Measurements from ENCODE around the gene PRKAG1. TPM values are rescaled to one million over a fixed set of nuclear protein-coding genes. Genes with fewer than 3 reads are reported as not detected.

The PRKAG1 gene
- total RNA-seq, 1 experiment from 2014 or later, result 41.6 TPM

DNA sequence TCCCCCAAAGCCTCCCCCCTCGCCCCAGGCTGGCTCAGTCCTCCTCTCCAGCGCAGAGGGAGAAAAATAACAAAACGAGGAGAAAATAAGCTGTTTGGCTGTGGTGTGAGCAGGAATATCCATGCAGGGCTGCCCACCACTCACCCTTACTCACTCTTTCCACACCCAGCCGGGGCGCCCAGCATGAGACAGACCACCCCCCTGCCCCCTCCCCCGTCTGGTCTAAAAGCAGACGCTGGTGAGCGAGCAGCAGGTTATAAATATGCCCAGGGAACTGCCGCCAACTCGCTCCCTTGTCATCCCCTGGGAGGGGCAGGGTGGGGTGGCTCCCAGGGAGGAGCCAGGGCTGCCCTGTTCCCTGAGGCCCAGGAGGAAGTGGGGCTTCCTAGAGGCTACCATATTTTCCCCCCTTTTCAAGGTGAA is 33.1 kb downstream of the PRKAG1 start (continued):
- TF ChIP-seq FOXK1 (CRISPR knock-in tag; IDR thresholded peaks at IDR 0.05), result no peak
- no peak for TF ChIP-seq CREM (CRISPR knock-in tag; IDR thresholded peaks at IDR 0.05)
- TF ChIP-seq, protein P1, sequence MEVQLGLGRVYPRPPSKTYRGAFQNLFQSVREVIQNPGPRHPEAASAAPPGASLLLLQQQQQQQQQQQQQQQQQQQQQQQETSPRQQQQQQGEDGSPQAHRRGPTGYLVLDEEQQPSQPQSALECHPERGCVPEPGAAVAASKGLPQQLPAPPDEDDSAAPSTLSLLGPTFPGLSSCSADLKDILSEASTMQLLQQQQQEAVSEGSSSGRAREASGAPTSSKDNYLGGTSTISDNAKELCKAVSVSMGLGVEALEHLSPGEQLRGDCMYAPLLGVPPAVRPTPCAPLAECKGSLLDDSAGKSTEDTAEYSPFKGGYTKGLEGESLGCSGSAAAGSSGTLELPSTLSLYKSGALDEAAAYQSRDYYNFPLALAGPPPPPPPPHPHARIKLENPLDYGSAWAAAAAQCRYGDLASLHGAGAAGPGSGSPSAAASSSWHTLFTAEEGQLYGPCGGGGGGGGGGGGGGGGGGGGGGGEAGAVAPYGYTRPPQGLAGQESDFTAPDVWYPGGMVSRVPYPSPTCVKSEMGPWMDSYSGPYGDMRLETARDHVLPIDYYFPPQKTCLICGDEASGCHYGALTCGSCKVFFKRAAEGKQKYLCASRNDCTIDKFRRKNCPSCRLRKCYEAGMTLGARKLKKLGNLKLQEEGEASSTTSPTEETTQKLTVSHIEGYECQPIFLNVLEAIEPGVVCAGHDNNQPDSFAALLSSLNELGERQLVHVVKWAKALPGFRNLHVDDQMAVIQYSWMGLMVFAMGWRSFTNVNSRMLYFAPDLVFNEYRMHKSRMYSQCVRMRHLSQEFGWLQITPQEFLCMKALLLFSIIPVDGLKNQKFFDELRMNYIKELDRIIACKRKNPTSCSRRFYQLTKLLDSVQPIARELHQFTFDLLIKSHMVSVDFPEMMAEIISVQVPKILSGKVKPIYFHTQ (CRISPR knock-in tag; IDR thresholded peaks at IDR 0.05), result no peak

GRCh38 chr12:48982397-48983080 is 36.0 kb downstream of the PRKAG1 start:
- ATAC-seq (no peak), DNase-seq (ENCODE audit: low spot score) (no peak)
- Mint-ChIP-seq H3K9me3 (no peaks in the 10 kb centered on the region), H3K36me3 (no peaks in the 10 kb centered on the region), H3K27ac (no peak overlapping the region), H3K4me3 (peak overlapping the region; percentile 68), H3K4me1 (peaks cover 31% of the 10 kb centered on the region), H3K27me3 (ENCODE audit: low read depth) (peaks cover 98% of the 10 kb centered on the region)
- ChIA-PET CTCF (interaction anchor here (0.5 to 10.3 kb wide), 5 partner anchors 13 to 233 kb away, joined by 3 to 237 read pairs (median 10); partner anchors contain the start of genes ARF3, DDN and WNT10B), POLR2A (no interaction called here)
- TF ChIP-seq, protein P2, sequence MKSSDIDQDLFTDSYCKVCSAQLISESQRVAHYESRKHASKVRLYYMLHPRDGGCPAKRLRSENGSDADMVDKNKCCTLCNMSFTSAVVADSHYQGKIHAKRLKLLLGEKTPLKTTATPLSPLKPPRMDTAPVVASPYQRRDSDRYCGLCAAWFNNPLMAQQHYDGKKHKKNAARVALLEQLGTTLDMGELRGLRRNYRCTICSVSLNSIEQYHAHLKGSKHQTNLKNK (CRISPR knock-in tag; IDR thresholded peaks at IDR 0.05), result no peak
- TF ChIP-seq, protein P3, sequence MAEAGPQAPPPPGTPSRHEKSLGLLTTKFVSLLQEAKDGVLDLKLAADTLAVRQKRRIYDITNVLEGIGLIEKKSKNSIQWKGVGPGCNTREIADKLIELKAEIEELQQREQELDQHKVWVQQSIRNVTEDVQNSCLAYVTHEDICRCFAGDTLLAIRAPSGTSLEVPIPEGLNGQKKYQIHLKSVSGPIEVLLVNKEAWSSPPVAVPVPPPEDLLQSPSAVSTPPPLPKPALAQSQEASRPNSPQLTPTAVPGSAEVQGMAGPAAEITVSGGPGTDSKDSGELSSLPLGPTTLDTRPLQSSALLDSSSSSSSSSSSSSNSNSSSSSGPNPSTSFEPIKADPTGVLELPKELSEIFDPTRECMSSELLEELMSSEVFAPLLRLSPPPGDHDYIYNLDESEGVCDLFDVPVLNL (CRISPR knock-in tag; IDR thresholded peaks at IDR 0.05; ENCODE audit: borderline replicate concordance, low read depth), result no peak
- TF ChIP-seq, protein P4, sequence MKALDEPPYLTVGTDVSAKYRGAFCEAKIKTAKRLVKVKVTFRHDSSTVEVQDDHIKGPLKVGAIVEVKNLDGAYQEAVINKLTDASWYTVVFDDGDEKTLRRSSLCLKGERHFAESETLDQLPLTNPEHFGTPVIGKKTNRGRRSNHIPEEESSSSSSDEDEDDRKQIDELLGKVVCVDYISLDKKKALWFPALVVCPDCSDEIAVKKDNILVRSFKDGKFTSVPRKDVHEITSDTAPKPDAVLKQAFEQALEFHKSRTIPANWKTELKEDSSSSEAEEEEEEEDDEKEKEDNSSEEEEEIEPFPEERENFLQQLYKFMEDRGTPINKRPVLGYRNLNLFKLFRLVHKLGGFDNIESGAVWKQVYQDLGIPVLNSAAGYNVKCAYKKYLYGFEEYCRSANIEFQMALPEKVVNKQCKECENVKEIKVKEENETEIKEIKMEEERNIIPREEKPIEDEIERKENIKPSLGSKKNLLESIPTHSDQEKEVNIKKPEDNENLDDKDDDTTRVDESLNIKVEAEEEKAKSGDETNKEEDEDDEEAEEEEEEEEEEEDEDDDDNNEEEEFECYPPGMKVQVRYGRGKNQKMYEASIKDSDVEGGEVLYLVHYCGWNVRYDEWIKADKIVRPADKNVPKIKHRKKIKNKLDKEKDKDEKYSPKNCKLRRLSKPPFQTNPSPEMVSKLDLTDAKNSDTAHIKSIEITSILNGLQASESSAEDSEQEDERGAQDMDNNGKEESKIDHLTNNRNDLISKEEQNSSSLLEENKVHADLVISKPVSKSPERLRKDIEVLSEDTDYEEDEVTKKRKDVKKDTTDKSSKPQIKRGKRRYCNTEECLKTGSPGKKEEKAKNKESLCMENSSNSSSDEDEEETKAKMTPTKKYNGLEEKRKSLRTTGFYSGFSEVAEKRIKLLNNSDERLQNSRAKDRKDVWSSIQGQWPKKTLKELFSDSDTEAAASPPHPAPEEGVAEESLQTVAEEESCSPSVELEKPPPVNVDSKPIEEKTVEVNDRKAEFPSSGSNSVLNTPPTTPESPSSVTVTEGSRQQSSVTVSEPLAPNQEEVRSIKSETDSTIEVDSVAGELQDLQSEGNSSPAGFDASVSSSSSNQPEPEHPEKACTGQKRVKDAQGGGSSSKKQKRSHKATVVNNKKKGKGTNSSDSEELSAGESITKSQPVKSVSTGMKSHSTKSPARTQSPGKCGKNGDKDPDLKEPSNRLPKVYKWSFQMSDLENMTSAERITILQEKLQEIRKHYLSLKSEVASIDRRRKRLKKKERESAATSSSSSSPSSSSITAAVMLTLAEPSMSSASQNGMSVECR (CRISPR knock-in tag; IDR thresholded peaks at IDR 0.05; ENCODE audit: borderline replicate concordance), result no peak
- TF ChIP-seq ZSCAN18 (CRISPR knock-in tag; IDR thresholded peaks at IDR 0.05) (no peak), IRF2 (CRISPR knock-in tag; IDR thresholded peaks at IDR 0.05; ENCODE audit: borderline replicate concordance, low read depth) (no peak)

- Mint-ChIP-seq H3K4me3 (peak overlapping the region; percentile 68), H3K27ac (no peak overlapping the region), H3K27me3 (ENCODE audit: low read depth) (peaks cover 98% of the 10 kb centered on the region), H3K4me1 (peaks cover 33% of the 10 kb centered on the region), H3K36me3 (no peaks in the 10 kb centered on the region), H3K9me3 (no peaks in the 10 kb centered on the region)
- TF ChIP-seq ZNF423 (CRISPR knock-in tag; IDR thresholded peaks at IDR 0.05) (0 out of 2 replicates have a peak, but pooled peaks have one; percentile 10), ZNF121 (CRISPR knock-in tag; IDR thresholded peaks at IDR 0.05) (no peak)
- ATAC-seq, result no peak
- ChIA-PET CTCF (interaction anchor here (0.5 to 10.3 kb wide), 12 partner anchors 12 to 233 kb away, joined by 3 to 237 read pairs (median 8); partner anchors contain the start of genes ARF3, DDN, PRKAG1 and WNT10B), POLR2A (interaction anchor here (1.2 kb wide), 1 partner anchor 17 kb away, joined by 3 read pairs; the partner anchor contains the start of gene DDN)
- DNase-seq (ENCODE audit: low spot score), result no peak
Measured at GRCh38 chr12:48981757-48982157, 36.8 kb downstream of the PRKAG1 start.
